Measurements from ENCODE around the gene BICD1.

Gene BICD1

DNA sequence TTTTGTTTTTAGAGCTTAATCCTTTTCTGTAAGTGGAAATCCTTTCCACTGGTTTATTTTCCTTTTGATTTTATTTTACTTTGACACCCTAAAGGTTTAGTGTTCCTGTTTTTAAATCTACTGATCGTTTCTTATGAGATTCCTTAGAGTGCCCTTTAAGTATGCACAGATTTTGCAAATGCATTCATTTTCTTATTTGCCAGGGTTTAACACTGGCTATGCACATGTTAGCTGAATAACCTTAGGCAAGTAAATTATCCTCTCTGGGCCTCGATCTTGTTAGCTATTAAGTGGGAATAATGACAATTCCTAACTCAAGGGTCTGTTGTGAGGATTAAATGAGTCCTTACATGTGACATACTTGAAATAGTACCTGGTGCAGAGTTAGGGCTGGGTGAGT is 136.0 kb downstream of the BICD1 start:
- H3K27me3 ChIP-seq (ENCODE audit: insufficient read depth, low read length), result no peaks in the 10 kb centered on the region
- peaks cover 9% of the 10 kb centered on the region for H3K36me3 ChIP-seq (ENCODE audit: insufficient read depth, low read length)
- H3K4me1 ChIP-seq (ENCODE audit: insufficient read depth, low read length), result no peaks in the 10 kb centered on the region
- H3K4me3 ChIP-seq (ENCODE audit: low read length), result no peak overlapping the region
- H3K9me3 ChIP-seq (ENCODE audit: insufficient read depth, low read depth, low read length), result peaks cover 2% of the 10 kb centered on the region; the same call in 1 of the 2 replicates
- no peak overlapping the region for H3K9ac ChIP-seq (ENCODE audit: low read depth, low read length)
- 86% methylated on average over 2 of the region's 2 CpGs for WGBS
- no peak overlapping the region for H3K27ac ChIP-seq (ENCODE audit: low read depth, low read length)

DNA sequence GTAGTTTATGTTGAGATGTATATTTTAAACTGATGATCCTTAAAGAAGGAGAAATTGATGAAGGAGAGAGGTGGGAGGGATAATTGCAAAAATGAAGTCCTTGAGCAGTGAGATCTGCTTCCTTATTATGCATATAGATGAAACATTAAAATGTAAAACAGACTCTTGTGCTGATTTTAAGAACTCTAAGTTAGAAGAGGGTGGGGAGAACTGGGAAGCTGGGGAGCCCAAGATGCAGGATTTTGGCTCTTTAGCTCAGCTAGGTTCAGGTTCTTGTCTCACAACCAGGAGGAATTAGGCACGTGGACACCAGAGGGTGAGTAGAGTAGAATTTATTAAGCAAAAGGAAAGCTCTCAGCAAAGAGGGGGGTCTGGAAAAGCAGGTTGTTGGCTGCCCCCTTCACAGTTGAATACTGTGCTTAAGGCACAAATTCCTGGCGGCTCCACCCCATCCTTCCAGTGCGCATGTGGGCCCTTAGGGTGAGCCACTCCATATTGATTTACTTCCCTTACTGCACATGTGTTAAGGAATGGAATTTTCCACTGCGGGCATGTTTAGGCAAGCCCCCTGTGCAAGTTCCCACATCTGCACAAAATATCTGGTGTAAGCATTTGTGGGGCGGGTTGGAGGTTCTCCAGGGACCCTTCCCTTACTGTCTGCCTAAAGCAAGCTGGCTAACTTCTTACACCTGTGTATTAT is 141.9 kb downstream of the BICD1 start:
- no peak overlapping the region for H3K4me3 ChIP-seq (ENCODE audit: low read length)
- no peaks in the 10 kb centered on the region for H3K27me3 ChIP-seq (ENCODE audit: insufficient read depth, low read length)
- 96% methylated on average over 4 of the region's 5 CpGs for WGBS
- H3K9me3 ChIP-seq (ENCODE audit: insufficient read depth, low read depth, low read length), result peaks cover 7% of the 10 kb centered on the region; the same call in 1 of the 2 replicates
- peaks cover 2% of the 10 kb centered on the region; the same call in 1 of the 2 replicates for H3K36me3 ChIP-seq (ENCODE audit: insufficient read depth, low read length)
- H3K4me1 ChIP-seq (ENCODE audit: insufficient read depth, low read length), result peaks cover 25% of the 10 kb centered on the region
- H3K9ac ChIP-seq (ENCODE audit: low read depth, low read length), result no peak overlapping the region
- H3K27ac ChIP-seq (ENCODE audit: low read depth, low read length), result peak overlapping the region; percentile 47; the same call in 1 of the 2 replicates

DNA sequence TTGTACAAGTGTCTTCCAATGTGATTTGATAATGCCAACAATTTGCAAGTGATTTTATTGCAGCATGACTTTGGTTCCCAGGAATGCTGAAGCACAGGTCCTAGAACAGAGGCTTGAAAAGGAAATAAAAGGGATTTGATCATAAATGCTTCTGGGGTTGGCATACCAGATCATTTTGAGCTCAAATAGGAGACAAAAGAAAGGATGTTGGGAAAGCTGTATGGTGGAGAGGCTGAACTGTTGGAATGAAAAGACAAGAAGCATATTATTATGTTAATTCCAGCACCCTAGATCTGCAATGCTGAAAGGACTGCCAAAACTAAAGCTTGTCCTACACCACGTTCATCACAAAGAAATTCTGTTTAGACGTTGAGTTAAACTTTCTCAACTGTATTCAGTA is 143.1 kb downstream of the BICD1 start:
- no peaks in the 10 kb centered on the region for H3K27me3 ChIP-seq (ENCODE audit: insufficient read depth, low read length)
- peaks cover 25% of the 10 kb centered on the region for H3K4me1 ChIP-seq (ENCODE audit: insufficient read depth, low read length)
- H3K9ac ChIP-seq (ENCODE audit: low read depth, low read length), result no peak overlapping the region
- no peak overlapping the region for H3K4me3 ChIP-seq (ENCODE audit: low read length)
- peaks cover 7% of the 10 kb centered on the region; the same call in 1 of the 2 replicates for H3K9me3 ChIP-seq (ENCODE audit: insufficient read depth, low read depth, low read length)
- 29% methylated on average over 2 of the region's 2 CpGs for WGBS
- peak overlapping the region; percentile 10; the same call in 1 of the 2 replicates for H3K27ac ChIP-seq (ENCODE audit: low read depth, low read length)
- peaks cover 6% of the 10 kb centered on the region; the same call in 1 of the 2 replicates for H3K36me3 ChIP-seq (ENCODE audit: insufficient read depth, low read length)

GRCh38 chr12:32252199-32253073 is 145.8 kb downstream of the BICD1 start:
- Histone ChIP-seq H3K9me3 (ENCODE audit: insufficient read depth, low read depth, low read length) (peaks cover 7% of the 10 kb centered on the region; the same call in 1 of the 2 replicates), H3K36me3 (ENCODE audit: insufficient read depth, low read length) (peaks cover 6% of the 10 kb centered on the region; the same call in 1 of the 2 replicates), H3K4me1 (ENCODE audit: insufficient read depth, low read length) (peaks cover 25% of the 10 kb centered on the region), H3K27me3 (ENCODE audit: insufficient read depth, low read length) (no peaks in the 10 kb centered on the region), H3K27ac (ENCODE audit: low read depth, low read length) (no peak overlapping the region), H3K9ac (ENCODE audit: low read depth, low read length) (no peak overlapping the region), H3K4me3 (ENCODE audit: low read length) (no peak overlapping the region)
- WGBS, result 89% methylated on average over 13 of the region's 13 CpGs

GRCh38 chr12:32253154-32253790 is 146.6 kb downstream of the BICD1 start:
- 98% methylated on average over 2 of the region's 3 CpGs for WGBS
- no peak overlapping the region for H3K27ac ChIP-seq (ENCODE audit: low read depth, low read length)

DNA sequence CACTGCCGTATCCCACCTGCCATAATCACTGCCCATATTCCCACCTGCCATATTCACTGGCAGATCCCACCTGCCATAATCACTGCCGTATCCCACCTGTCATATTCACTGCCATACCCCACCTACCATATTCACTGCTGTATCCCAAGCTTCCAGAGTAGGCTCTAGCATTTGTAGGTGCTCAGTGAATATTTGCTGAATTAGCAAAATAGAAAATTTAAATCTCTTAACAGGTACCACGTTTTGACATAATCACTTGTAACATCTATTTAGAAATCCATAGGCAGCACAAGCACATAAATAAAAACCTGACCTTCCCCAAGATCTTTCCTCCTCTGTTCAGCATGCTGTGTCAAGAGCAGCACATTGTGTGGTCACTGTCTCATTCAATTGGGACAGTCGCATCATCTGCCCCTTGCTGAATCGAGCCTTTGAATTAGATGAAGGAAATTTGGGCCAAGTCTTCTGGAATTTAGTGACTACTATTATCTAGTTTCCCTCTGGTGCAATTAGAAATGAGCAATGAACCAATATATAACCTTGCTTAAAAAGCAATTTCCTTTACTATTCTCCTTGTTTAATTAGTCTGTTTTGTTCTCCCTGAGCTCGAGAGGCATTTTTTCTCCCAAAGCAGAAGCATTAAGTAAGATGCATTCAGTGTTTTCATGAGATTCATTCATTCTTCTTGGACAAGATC is 147.8 kb downstream of the BICD1 start:
- Histone ChIP-seq H3K36me3 (ENCODE audit: insufficient read depth, low read length) (peaks cover 9% of the 10 kb centered on the region; the same call in 1 of the 2 replicates), H3K9me3 (ENCODE audit: insufficient read depth, low read depth, low read length) (no peaks in the 10 kb centered on the region), H3K4me1 (ENCODE audit: insufficient read depth, low read length) (peaks cover 20% of the 10 kb centered on the region), H3K27ac (ENCODE audit: low read depth, low read length) (no peak overlapping the region), H3K4me3 (ENCODE audit: low read length) (no peak overlapping the region), H3K9ac (ENCODE audit: low read depth, low read length) (no peak overlapping the region), H3K27me3 (ENCODE audit: insufficient read depth, low read length) (no peaks in the 10 kb centered on the region)
- 94% methylated on average over 6 of the region's 6 CpGs for WGBS

More at GRCh38 chr12:32253154-32253790, 146.6 kb downstream of the BICD1 start:
- H3K9me3 ChIP-seq (ENCODE audit: insufficient read depth, low read depth, low read length), result peaks cover 4% of the 10 kb centered on the region; the same call in 1 of the 2 replicates
- H3K4me1 ChIP-seq (ENCODE audit: insufficient read depth, low read length), result peaks cover 25% of the 10 kb centered on the region
- H3K27me3 ChIP-seq (ENCODE audit: insufficient read depth, low read length), result no peaks in the 10 kb centered on the region
- H3K36me3 ChIP-seq (ENCODE audit: insufficient read depth, low read length), result peaks cover 9% of the 10 kb centered on the region; the same call in 1 of the 2 replicates
- no peak overlapping the region for H3K4me3 ChIP-seq (ENCODE audit: low read length)
- no peak overlapping the region for H3K9ac ChIP-seq (ENCODE audit: low read depth, low read length)

DNA sequence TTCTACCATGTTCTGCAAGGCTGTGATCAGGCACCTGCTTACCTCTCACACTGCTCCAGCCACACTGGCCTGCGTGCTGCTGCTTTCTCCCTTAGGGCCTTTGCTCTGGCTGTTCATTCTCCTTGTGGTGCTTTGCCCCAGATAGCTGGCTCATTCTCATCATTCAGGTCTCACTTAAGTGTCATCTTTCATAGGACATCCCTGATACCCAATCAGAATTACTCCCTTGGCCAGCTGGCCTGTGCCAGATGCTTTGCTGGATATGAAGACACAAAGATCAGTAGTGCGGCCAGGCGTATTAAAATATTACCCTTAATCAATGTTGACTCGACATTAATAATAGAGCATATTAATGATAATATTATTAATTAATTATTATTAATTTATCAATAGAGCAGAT is 148.9 kb downstream of the BICD1 start:
- WGBS, result 96% methylated on average over 3 of the region's 4 CpGs
- Histone ChIP-seq H3K27ac (ENCODE audit: low read depth, low read length) (no peak overlapping the region), H3K9me3 (ENCODE audit: insufficient read depth, low read depth, low read length) (no peaks in the 10 kb centered on the region), H3K9ac (ENCODE audit: low read depth, low read length) (no peak overlapping the region), H3K36me3 (ENCODE audit: insufficient read depth, low read length) (peaks cover 9% of the 10 kb centered on the region; the same call in 1 of the 2 replicates), H3K4me3 (ENCODE audit: low read length) (no peak overlapping the region), H3K4me1 (ENCODE audit: insufficient read depth, low read length) (peaks cover 14% of the 10 kb centered on the region; the same call in 1 of the 2 replicates), H3K27me3 (ENCODE audit: insufficient read depth, low read length) (no peaks in the 10 kb centered on the region)

DNA sequence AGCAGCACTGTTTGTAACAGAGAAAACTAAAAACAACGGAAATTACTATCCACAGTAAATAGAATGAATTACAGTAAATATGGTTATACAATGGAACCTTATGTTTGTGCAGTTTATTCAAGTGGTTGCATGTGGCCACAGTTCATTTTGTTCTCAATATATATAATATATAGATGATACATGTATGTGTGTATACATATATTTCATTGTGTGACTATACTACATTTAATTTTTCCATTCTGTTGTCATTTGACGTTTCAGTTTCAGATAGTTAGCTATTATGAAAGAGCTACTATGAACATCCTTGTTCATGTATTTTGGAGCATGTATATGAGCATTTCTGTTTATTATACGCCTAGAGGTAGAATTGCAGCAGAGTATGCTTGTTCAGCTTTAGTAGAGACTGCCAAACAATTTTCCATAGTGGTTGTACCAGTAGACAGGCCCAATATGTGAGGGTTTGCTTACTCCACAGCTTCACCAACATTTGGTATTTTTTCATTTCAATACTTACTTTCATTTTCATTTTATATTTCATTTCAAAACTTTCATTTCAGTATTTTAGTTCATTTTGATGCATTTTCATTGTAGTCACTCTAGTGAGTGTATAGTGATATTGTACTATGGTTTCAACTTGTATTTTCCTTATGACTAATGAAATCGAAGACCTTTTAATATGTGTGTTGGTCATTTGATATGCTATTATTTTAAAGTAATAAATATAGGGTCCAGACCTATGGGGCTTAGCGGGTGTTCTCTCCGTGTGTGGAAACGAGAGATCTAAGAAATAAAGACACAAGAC is 151.2 kb downstream of the BICD1 start:
- H3K9ac ChIP-seq (ENCODE audit: low read depth, low read length), result no peak overlapping the region
- no peaks in the 10 kb centered on the region for H3K9me3 ChIP-seq (ENCODE audit: insufficient read depth, low read depth, low read length)
- no peaks in the 10 kb centered on the region for H3K27me3 ChIP-seq (ENCODE audit: insufficient read depth, low read length)
- 0 out of 2 replicates have a peak, but pooled peaks cover 5% of the 10 kb centered on the region for H3K4me1 ChIP-seq (ENCODE audit: insufficient read depth, low read length)
- WGBS, result 94% methylated on average over 6 of the region's 7 CpGs
- H3K36me3 ChIP-seq (ENCODE audit: insufficient read depth, low read length), result peaks cover 9% of the 10 kb centered on the region; the same call in 1 of the 2 replicates
- H3K27ac ChIP-seq (ENCODE audit: low read depth, low read length), result no peak overlapping the region
- H3K4me3 ChIP-seq (ENCODE audit: low read length), result no peak overlapping the region

- WGBS, result 86% methylated on average over 3 of the region's 3 CpGs
- no peak overlapping the region for H3K27ac ChIP-seq (ENCODE audit: low read depth, low read length)
- H3K9me3 ChIP-seq (ENCODE audit: insufficient read depth, low read depth, low read length), result no peaks in the 10 kb centered on the region
- 0 out of 2 replicates have a peak, but pooled peaks cover 3% of the 10 kb centered on the region for H3K36me3 ChIP-seq (ENCODE audit: insufficient read depth, low read length)
- H3K4me3 ChIP-seq (ENCODE audit: low read length), result no peak overlapping the region
- H3K9ac ChIP-seq (ENCODE audit: low read depth, low read length), result no peak overlapping the region
- H3K27me3 ChIP-seq (ENCODE audit: insufficient read depth, low read length), result no peaks in the 10 kb centered on the region
- H3K4me1 ChIP-seq (ENCODE audit: insufficient read depth, low read length), result 0 out of 2 replicates have a peak, but pooled peaks cover 5% of the 10 kb centered on the region
Measured at GRCh38 chr12:32260696-32261095, 154.0 kb downstream of the BICD1 start.

DNA sequence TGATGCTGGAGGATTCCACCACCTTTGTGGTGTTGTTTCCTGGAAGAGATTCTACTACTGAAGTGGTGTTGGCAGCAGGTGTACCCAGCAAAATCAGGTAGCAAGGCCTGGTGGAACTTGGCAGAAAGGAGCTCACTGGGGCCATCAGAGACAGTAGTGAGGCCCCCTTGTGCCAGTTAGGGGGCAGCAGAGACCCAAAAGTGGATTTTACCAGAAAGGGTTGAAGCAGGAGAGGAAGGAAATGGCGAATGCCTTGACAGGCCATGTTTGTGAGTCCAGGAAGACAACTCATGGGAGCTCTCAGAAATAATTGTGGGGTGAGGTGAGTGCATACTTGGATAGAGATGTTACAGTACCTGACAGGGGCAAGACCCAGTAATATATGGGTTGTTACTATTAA is 155.0 kb downstream of the BICD1 start:
- Histone ChIP-seq H3K27me3 (ENCODE audit: insufficient read depth, low read length) (no peaks in the 10 kb centered on the region), H3K9me3 (ENCODE audit: insufficient read depth, low read depth, low read length) (no peaks in the 10 kb centered on the region), H3K4me3 (ENCODE audit: low read length) (no peak overlapping the region), H3K36me3 (ENCODE audit: insufficient read depth, low read length) (0 out of 2 replicates have a peak, but pooled peaks cover 3% of the 10 kb centered on the region), H3K27ac (ENCODE audit: low read depth, low read length) (no peak overlapping the region), H3K9ac (ENCODE audit: low read depth, low read length) (no peak overlapping the region), H3K4me1 (ENCODE audit: insufficient read depth, low read length) (0 out of 2 replicates have a peak, but pooled peaks cover 5% of the 10 kb centered on the region)
- 90% methylated on average over 1 of the region's 1 CpG for WGBS
